Renal pelvis (tissue), 4 donors: ENCODE results near the gene PCBD1. TPM values are rescaled to one million over a fixed set of nuclear protein-coding genes. Genes with fewer than 3 reads are reported as not detected.
"Not testable (repeated sequence)": the region's sequence is repeated elsewhere in the genome, so short reads cannot be mapped to it uniquely, and the experiment has no call there.

Source experiments
- DNase-seq: peaks from one replicate; pipeline ENCODE4 v3.0.0-alpha.2; 2013
- polyA plus RNA-seq, 3 donors: library from polyadenylated mRNA; unstranded; fragments of 120-200 nt; gene quantifications; one replicate each; pipeline ENCODE4 v1.2.1, GENCODE V29; 2013; ENCODE audit not compliant: insufficient read length in 3 of 3

The PCBD1 gene
- polyA plus RNA-seq, 3 donors = 114 to 131 (median 128) TPM

DNA sequence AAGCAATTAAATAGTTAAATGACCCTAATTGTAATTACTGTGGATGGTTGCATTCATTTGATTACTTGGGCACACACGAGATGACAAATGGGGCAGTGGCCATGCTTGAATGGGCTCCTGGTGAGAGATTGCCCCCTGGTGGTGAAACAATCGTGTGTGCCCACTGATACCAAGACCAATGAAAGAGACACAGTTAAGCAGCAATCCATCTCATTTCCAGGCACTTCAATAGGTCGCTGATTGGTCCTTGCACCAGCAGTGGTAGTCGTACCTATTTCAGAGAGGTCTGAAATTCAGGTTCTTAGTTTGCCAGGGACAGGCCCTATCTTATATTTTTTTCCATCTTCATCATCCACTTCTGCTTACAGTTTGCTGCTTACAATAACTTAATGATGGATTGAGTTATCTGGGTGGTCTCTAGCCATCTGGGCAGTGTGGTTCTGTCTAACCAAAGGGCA lies 8.3 kb downstream of the PCBD1 start:
- peak; percentile 77 for DNase-seq

DNA sequence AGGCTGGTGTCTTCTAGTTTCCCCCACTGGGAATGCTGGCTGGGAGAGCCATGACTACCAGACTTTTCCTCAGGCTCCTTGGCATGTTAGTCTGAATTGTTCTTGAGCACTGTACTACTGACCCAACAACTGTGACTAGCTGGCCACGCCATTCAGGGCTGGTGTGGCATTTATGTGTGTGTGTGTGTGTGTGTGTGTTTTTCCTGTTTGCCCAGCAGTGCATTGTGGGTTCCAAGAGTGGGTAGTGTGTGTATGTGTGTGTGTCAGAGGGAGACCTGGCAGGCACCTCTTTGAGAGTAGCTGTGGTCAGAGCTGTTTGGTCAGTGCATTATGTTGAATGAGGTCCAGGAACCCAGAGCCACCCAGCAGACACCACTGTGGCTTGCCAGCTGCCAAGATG lies 9.2 kb downstream of the PCBD1 start:
- DNase-seq = no peak

DNA sequence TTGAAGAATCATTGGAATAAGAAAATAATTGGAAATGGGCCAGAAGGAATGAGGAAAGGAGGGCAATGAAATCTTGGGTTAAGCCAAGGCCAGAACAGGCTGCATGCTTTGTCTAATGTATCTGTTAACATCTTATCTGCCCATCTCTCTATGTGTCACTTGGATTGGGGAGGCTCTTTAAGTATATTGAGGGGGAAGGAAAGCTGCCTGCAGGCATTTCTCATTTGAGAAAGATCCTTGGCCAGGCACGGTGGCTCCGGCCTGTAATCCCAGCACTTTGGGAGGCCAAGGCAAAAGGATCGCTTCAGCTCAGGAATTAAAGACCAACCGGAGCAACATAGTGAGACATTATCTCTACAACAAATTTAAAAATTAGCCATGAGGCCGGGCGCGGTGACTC lies 14.3 kb downstream of the PCBD1 start:
- DNase-seq = no peak

DNA sequence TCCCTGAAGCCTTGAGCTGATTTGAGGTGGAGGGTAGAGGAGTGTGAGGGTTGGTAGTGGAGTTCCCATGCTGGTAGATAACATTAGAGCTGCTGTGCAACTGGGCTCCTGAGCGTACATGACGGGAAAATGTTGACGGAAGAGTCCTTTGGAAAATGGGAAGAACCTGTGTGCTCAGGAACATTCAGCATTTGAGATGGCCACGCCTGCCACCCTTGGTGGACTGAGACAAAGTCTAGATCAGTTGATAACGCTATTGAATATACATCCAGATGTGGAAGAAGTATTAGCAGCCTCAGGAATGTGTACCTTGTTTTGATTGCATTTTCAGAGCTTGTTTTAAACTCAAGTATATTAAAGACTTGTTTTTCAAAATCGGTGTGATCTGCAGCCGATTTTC lies 16.1 kb downstream of the PCBD1 start:
- no peak for DNase-seq

DNA sequence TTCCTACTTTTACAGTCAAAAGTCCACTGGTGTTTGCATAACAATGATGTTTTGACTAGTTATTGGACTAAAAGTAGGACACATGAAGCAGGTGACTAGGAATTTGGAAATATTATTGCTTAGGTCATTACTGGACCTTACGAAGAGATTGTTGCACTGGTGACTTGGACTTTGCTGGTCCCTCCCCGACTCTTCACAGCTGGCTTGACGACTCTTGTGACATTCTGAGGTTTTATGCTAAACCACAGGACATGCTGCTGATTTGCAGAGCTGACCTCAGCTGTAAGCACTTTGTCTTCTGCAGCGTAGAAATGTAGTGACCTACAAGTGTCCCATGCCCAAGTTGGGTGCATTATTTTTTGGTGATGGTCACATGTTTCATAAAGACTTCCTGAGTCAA lies 21.9 kb downstream of the PCBD1 start:
- no peak for DNase-seq

DNA sequence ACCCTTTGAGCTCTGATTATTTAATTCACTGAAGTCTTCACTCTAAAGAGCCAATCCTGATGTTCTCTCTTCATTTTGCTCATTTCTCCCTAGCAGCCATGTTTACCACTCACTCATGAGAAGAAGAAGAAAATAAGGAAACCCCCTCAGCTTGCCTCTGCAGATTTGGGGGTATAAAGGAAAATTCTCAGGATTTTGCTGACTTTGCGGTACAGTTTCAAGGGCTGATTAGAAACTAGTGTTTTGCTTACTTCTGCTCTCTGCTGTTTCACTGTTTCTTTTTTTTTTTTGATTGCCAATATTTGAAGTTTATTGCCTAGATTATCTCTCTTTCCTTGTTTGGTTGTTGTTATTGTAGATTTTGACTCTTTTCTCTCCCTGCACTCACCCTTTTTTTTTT lies 23.4 kb downstream of the PCBD1 start:
- no peak for DNase-seq

DNA sequence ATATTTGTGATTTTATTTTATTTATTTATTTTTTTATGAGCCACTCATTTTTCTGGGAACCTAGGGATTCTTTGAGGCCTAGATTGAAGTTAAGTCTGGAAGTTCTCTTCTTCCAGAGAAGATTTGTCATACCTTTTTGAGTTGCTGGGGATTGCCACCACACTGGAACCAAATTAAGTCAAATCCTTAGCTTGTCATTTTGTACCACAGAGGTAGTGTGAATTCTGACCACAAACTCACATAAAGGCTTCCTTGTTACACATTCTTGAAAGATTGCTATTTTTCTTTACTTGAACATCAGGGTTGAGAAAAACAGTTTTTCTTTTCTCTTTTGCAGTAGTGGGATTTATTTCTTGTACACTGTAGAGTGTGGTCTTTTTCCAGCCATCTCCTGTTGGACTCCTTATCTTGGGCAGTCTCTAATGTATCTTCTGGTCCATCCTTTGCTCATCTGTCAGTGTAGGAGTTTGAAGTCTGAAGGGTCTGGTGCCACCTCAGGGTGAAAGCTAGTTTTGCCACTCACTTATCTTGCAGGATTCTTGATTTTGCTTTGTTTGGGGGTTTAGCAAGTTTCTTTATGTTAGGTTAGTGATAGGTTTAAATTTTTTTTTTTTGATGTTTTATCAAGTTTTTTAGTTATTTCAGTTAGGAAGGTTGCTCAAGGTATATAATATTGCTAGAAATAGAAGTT lies 24.8 kb downstream of the PCBD1 start:
- DNase-seq = no peak

DNA sequence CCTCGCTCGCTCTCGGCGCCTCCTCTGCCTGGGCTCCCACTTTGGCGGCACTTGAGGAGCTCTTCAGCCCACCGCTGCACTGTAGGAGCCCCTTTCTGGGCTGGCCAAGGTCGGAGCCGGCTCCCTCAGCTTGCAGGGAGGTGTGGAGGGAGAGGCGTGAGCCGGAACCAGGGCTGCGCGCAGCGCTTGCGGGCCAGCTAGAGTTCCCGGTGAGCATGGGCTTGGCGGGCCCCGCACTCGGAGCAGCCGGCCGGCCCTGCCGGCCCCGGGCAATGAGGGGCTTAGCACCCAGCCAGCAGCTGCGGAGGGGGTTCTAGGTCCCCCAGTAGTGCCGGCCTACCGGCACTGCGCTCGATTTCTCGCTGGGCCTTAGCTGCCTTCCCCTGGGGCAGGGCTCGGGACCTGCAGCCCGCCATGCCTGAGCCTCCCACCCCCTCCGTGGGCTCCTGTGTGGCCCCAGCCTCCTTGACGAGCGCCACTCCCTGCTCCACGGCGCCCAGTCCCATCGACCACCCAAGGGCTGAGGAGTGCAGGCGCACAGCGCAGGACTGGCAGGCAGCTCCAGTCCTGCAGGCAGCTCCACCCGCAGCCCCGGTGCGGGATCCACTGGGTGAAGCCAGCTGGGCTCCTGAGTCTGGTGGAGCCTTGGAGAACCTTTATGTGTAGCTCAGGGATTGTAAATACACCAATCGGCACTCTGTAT lies 26.7 kb downstream of the PCBD1 start:
- DNase-seq = not testable (repeated sequence)

DNA sequence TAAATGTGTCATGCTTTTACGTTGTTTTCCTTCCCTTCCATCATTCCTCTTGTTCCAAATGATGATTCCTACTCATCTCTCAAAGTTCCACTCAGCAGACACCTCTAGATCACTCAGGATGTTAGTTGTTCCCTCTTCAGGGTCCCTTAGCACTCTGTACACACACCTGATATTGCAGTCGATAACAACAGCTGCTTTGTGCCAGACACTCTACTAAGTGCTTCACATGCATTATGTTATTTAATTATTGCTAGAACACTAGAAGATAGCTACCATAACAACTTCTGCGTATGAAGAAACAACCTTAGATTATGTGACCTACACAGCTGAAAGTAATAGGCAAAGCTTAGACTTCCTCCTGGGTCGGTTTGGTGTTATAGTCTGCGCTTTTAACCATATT lies 29.6 kb downstream of the PCBD1 start:
- DNase-seq = no peak

DNA sequence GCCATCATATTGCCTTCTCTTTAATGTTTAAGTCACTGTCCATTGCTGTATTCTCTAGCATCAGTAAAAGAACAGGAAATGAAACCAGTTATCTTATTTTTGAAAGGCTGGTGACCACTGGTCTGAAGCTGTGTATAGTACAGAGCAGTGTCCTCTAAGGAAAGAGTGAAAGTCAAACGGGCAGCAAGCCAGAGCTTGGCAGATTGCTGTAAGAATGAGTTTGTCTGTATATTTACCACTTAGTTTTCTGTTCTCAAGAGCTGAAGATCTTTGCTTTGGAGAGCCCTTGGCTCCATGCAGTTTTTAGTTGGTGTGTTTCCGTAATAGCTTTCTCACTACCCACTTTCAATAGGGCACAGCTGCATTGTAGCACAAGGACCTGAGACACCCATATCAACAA lies 31.9 kb downstream of the PCBD1 start:
- no peak for DNase-seq

DNA sequence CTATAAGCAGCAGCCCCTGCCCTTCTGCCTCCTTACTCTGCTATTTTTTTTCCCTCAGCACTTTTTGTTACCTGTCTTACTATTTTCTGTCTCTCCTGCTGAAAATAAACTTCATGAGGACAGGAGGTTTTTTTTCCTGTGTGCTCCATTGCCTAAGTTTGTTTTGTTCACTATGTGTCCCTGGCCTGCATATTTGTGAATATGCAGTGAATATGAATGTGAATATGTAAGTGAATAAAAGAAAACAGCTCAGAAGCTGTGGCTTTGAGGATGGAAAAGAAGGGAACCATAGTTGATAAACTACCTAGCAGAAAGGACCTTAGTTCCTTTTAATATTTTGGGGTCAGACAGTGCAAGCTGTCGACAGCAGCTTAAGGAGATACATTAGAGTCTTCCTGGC lies 34.9 kb downstream of the PCBD1 start:
- no peak for DNase-seq

DNA sequence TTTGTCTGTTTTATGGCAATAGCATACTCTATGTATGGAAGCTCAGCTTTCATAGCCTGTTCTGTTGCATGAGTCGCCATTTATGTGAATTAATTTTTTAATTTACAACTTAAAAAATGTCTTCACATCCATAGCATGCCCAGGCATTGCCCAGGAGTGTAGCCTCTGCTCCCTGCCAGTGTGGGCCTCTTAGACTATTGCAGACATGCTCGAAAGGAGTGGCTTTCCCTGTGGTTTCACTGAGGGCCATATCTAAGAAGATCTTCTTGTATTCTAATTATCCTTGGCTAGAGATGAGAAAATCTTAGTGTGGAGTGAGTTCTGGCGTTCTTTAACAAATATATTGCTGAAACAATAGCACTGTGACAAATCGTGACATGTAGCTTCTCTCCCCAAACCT lies 35.3 kb downstream of the PCBD1 start:
- no peak for DNase-seq

DNA sequence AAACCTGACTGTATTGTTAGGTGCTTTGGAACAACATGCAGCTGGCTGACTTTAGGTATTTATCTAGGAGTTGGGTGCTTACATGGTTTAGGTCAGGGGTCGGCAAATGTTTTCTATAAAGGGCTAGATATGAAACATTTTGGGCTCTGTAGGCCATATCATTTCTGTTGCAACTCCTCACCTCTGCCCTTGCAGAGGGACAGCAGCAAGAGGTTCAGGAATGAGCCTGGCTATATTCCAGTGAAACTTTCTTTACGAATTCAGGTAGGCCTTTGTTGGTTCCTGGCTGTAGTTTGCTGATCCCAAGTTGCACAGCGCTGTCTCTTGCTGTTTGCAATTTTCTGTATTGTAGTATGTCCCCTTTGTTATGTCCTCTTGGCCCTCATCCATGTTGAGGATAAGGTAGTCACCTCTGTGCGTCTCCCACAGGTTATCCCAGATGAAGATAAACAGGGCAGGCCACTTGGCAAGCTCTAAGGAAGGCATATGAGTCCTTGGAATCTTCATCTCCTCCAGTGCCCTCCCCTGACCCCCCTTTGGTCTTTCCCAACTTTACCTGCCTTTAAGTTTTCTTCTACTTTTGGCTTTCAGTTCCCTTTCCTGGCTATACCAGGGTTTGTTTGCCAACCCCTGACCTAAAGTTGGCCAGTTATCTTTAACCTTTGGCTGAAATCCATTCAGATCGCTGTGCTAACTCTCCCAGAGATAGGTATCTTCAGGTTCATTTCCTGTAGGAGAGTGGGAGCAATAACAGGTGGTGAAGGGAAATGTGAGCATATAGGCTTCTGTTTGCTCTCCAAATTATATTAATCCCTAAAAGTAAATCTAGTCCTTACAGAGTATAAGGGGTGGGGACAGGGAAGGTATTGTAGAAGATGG lies 36.5 kb downstream of the PCBD1 start:
- no peak for DNase-seq

DNA sequence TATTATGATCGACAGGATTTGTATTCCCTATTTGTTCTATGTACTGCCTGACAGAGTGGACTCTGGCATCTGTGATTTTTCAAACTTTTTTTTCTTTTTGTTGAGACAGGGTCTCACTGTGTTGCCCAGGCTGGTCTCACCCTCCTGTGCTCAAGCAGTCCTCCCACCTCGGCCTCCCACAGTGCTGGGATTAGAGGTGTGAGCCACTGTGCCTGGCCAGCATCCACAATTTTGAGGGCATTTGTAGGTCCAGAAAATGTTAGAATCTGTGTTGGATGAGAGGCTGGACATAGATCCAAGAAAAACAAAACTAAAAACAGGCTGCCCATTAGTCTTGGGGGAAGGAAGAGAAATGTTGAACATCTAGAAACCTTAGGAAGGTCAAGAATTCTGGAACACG lies 38.3 kb downstream of the PCBD1 start:
- no peak for DNase-seq

DNA sequence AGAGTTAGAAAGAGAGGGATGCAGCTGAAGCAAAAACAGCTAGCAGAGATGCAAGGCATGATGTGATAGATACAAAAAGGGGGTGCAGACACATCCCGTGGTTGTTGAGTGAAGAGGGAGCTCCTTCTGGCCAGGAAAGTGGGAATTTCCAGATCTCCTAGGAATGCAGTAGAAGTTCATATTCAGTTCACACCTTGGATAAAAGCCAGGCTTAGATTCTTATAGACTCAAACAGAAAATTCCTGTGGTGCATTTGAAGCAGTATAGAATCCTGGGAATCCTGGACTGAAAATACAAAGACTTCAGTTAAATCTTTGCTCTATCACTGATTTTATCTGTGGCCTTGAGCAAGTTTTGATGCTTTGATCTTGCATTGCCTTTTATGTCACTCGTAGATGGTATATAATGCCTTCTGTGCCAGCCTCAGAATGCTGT lies 38.8 kb downstream of the PCBD1 start:
- peak; percentile 29 for DNase-seq

DNA sequence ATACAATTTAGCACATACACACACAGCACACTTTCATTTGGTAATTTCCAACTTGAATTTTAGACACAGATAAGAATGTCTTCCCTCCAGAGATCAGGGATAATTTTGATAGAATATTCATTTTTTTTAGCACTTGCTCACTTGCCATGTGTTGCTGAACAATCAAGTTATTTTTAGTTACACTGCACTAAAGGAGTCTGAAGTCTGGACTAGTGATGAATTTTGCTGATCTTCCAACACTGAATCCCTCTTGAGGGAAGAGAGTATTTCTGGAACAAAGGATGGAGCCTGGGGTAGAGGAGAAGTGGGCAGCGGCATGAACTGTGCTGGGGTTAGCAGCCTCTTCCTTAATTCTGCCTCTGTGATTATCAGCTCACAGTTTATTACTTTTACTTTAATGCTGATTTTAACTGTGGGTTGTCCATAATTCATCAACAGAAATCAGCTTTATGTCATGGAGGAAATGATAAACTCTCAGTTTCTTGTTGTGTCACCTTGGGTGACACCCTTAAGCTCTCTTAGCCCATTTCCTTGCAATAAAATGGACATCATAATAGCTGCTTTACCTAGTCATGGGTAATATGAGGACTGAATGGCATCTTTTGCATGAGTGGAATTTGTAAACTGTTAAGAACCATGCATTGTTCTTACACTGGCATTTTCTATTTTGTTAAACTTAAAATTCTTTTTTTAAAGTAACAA lies 40.6 kb downstream of the PCBD1 start:
- DNase-seq = no peak

DNA sequence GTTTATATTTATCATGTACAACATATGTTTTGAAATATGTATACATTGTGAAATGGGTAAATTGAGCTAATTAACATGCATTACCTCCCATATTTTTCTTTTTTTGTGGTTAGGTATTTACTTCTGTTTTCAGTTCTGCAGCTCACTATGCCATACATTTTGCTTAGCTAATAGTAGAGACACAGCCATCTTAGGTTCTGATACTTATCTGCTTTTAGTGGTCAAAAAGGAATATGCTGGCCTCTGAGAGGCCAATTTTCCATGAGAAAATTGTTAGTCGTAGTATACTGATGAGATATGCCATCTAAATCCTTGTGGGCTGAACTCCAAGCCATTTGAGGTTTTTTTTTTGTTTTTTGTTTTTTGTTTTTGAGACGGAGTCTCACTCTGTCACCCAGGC lies 41.6 kb downstream of the PCBD1 start:
- no peak for DNase-seq

DNA sequence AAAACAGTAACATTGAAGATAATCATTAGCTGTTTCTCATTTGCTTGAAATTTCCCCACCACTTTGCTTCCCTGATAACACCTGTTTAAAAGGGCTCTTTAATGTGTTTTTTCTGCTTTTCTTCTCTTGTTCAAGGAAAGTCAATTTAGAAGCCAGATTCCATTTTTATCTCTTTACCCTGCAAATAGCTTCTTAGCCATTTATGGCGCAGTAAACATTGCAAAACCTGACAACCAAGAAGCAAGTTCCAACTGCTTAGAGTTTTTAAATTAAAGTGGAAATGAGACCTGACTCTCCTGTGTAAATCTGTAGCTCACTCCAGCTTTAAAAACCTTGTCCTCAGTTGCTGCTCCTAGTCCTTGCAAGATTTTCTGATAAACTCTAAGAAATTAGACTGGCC lies 42.5 kb downstream of the PCBD1 start:
- DNase-seq = no peak

DNA sequence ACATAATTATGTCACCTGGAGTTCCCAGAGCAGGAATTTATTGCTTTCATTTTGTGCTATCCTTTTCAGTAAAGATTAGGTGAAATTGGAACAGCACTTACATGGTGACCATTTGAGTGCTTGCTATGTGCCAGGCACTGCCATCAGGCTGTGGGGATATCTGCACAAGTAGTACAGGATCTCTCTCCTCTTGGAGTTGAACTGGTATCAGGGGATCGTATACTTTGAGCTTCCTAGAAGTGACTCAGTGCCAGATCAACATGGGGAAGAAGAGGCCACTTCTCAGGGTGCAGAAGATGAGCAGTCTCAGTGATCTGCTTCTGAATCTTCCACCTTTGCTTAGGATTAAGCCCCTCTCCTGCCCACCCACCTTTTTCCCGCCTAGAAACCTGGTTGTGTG lies 43.1 kb downstream of the PCBD1 start:
- no peak for DNase-seq

DNA sequence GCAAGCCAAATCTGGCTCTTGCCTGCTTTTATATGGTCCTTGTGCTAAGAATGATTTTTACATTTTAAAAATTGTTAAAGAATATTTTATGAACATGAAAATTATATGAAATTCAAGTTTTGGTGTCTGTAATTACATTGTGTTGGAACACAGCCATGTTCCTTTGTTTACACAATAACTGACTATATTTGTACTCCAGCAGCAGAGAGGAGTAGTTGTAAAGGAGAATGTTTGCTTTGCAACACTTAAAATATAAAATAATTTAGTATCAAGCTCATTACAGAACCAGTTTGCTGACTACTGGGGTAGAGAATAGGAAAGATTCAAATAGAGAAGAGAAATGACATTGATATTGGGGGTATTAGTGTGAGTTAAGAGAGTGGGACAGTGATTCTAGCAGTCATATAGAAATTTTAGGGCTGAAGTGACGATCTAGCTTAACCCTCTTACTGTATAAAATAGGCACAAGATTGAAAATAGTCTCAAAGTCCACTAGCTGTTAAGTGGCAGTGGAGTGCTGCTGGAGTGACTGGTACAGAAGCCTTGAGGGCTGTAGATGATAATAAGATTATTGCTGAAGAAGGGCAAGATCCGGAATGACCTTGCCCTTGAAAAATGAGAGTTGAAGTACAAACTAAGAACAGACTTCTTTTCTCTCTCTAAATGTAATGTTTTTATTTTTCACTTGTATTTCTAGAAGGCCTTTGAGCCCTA lies 44.4 kb downstream of the PCBD1 start:
- DNase-seq = no peak

DNA sequence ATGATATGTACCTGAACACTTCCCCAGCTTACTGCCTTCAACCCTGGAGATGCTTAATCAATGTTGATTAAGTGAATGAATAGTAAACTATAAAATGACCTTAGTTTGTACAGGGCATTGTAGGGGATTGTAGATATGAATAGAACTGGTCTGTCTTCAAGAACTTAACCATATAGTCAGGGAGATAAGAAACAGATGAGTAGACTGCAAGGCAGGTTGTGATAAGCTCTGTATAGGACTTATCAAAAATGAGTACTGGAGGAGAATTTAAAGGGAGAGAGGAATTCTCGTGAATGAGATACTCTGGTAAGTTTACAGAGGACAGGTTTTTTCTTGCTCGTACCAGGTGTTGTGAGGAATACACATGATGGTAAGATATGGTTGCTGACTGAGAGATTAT lies 45.0 kb downstream of the PCBD1 start:
- DNase-seq = no peak
